Stimulated activated CD4-positive, alpha-beta T cell treated with anti-CD3 and anti-CD28 coated beads, Interleukin-4, amount 100 ng/mL, for 48 hours (primary cell): ENCODE data around the gene REEP5.

Source experiments
- DNase-seq, 2 donors: peaks; one replicate each; pipeline ENCODE4 v3.0.0-alpha.2; 2020; ENCODE audit warnings: low read depth in 2 of 2

REEP5 gene

DNA sequence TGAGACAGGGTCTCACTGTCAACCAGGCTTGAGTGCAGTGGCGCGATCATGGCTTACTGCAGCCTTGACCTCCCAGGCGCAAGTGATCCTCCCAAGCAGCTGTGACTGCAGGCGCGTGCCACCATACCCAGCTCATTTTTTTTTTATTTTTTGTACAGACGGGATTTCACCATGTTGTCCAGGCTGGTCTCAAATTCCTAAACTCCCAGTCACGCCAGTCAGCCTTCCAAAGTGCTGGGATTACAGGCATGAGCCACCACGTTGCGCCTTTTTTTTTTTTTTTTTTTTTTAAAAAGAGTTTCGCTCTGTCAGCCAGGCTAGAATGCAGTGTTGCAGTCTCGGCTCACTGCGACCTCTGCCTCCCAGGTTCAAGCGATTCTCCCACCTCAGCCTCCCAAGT lies 88.1 kb downstream of the REEP5 start:
- DNase-seq: no peak

DNA sequence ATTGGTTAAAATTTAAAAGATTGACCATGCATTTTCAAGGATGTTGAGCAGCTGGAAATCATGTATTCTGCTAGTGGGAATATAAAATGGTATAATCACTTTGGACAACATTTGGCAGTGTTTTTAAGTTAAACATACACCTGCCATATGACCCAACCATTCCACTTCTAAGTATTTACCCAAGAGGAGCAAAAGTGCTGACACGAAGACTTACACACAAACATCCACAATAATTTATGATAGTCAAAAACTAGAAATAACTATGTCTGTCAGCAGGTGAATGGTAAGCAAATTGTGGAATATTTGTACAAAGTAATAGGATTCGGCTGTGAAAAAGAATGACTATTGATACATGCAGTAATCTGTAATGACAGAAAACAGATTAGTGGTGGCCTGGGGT lies 91.6 kb downstream of the REEP5 start:
- no peak for DNase-seq
